GM12878 (cell line): ENCODE results near the gene NAA35. TPM values are rescaled to one million over a fixed set of nuclear protein-coding genes. Genes with fewer than 3 reads are reported as not detected.

Experiments
- ATAC-seq: fragments of 200-7000 bp; cut with Tn5 transposase; 3 replicates; pipeline ENCODE4 v1.9.1; 2020; ENCODE audit warnings: mild to moderate bottlenecking, moderate library complexity
- BruUV-seq: library from RNA; stranded (reverse); fragments of 400-500 nt; replicated peaks from 2 replicates; lab custom pipeline; 2021; lab: Mats Ljungman, UMichigan
- CTCF ChIA-PET: fragments of 300-600 bp; sonication (Branson Sonifier 250); formaldehyde crosslinking; extraction: SDS; loops from one replicate; lab custom pipeline; 2021; ENCODE audit warnings: inconsistent platforms; lab: Yijun Ruan, JAX
- POLR2A ChIA-PET: fragments of 350-600 bp; formaldehyde crosslinking; extraction: SDS; loops from one replicate; lab custom pipeline; 2021; ENCODE audit warnings: inconsistent platforms; lab: Charles Lee
- RAD21 ChIA-PET: fragments of 300-600 bp; sonication (Branson Sonifier 250); formaldehyde crosslinking; loops from one replicate; lab custom pipeline; 2023; ENCODE audit warnings: antibody characterized with exemption; ENCODE audit not compliant: unreplicated experiment; lab: Charles Lee
- SMC1A ChIA-PET: fragments of 300-600 bp; sonication (Branson Sonifier 250); formaldehyde crosslinking; loops from one replicate; lab custom pipeline; 2023; ENCODE audit not compliant: unreplicated experiment, uncharacterized antibody; lab: Charles Lee
- DNase-seq: peaks from one replicate; pipeline ENCODE4 v3.0.0-alpha.2; 2011; ENCODE audit warnings: low read depth, low spot score
- FAIRE-seq: peaks from 3 replicates; lab custom pipeline; 2011; peaks lifted over from hg19 to GRCh38; lab: Jason Lieb, UNC
- H2AFZ ChIP-seq: 2 replicates; pipeline ENCODE4 v1.6.0; 2011; ENCODE audit warnings: low read depth, low read length, control low read depth; ENCODE audit not compliant: control insufficient read depth
- H3K27ac ChIP-seq: 2 replicates; pipeline ENCODE4 v1.5.1; 2011; ENCODE audit warnings: control low read depth; ENCODE audit not compliant: control insufficient read depth, insufficient read depth
- H3K27me3 ChIP-seq, 2 experiments: replicated peaks in 1 of 2; 2 replicates each; pipeline versions ENCODE4 v1.6.0 to v1.6.1; 2011; ENCODE audit warnings: low read length in 1 of 2; ENCODE audit not compliant: control insufficient read depth in 2 of 2, insufficient read depth in 2 of 2
- H3K36me3 ChIP-seq, 2 experiments: 2 replicates each; pipeline ENCODE4 v1.5.1; 2011; ENCODE audit warnings: low read length in 1 of 2; ENCODE audit not compliant: control insufficient read depth in 2 of 2, insufficient read depth in 2 of 2
- H3K4me1 ChIP-seq: 2 replicates; pipeline ENCODE4 v1.6.1; 2011; ENCODE audit warnings: mild to moderate bottlenecking, low read length, moderate library complexity, mixed read lengths; ENCODE audit not compliant: control insufficient read depth, insufficient read depth
- H3K4me2 ChIP-seq: 2 replicates; pipeline ENCODE4 v1.6.0; 2011; ENCODE audit warnings: control low read depth; ENCODE audit not compliant: control insufficient read depth, insufficient read depth
- H3K4me3 ChIP-seq: fragments of 200-600 bp; sonication (generic); 2 replicates; pipeline ENCODE4 v1.5.1; 2016
- H3K79me2 ChIP-seq: 2 replicates; pipeline ENCODE4 v1.6.0; 2011; ENCODE audit warnings: low read length; ENCODE audit not compliant: control insufficient read depth, insufficient read depth
- H3K9ac ChIP-seq: 2 replicates; pipeline ENCODE4 v1.8.0; 2011; ENCODE audit warnings: low read length, control low read depth, mixed read lengths; ENCODE audit not compliant: control insufficient read depth, insufficient read depth
- H3K9me3 ChIP-seq: replicated peaks from 3 replicates; pipeline ENCODE4 v1.5.1; 2011; ENCODE audit warnings: mild to moderate bottlenecking, low read length; ENCODE audit not compliant: control insufficient read depth, insufficient read depth
- H4K20me1 ChIP-seq: 2 replicates; pipeline ENCODE4 v1.6.0; 2011; ENCODE audit not compliant: control insufficient read depth, insufficient read depth
- BMI1 ChIP-seq: fragments of 450-650 bp; IDR thresholded peaks from 2 replicates; pipeline ENCODE4 v1.6.1; 2016; ENCODE audit warnings: mild to moderate bottlenecking, moderate library complexity, borderline replicate concordance
- HCFC1 ChIP-seq: fragments of 150-350 bp; IDR thresholded peaks from 2 replicates; pipeline ENCODE4 v1.6.1; 2014; ENCODE audit warnings: low read length
- HDGF ChIP-seq: fragments of 450-650 bp; IDR thresholded peaks from 2 replicates; pipeline ENCODE4 v1.6.1; 2016; ENCODE audit warnings: antibody characterized with exemption
- LARP7 ChIP-seq: fragments of 450-650 bp; IDR thresholded peaks from 2 replicates; pipeline ENCODE4 v1.6.1; 2017; ENCODE audit warnings: mild to moderate bottlenecking
- MYB ChIP-seq: fragments of 150-350 bp; IDR thresholded peaks from 2 replicates; pipeline ENCODE4 v1.6.1; 2014; ENCODE audit warnings: mild to moderate bottlenecking, low read depth, low read length, borderline replicate concordance
- NRF1 ChIP-seq: conservative IDR thresholded peaks from 2 replicates; pipeline ENCODE4 v1.6.1; 2011; ENCODE audit warnings: mild to moderate bottlenecking, low read depth, low read length, improper control_type of control experiment
- PAX5 ChIP-seq: IDR thresholded peaks from 2 replicates; pipeline ENCODE4 v1.6.1; 2011; ENCODE audit warnings: low read depth, low read length, borderline replicate concordance
- RAD51 ChIP-seq: fragments of 450-650 bp; IDR thresholded peaks from 2 replicates; pipeline ENCODE4 v1.6.1; 2016; ENCODE audit warnings: moderate library complexity, mild to moderate bottlenecking, inconsistent platforms
- TCF12 ChIP-seq: IDR thresholded peaks from 2 replicates; pipeline ENCODE4 v1.6.1; 2011; ENCODE audit warnings: low read depth, mild to moderate bottlenecking, low read length
- ZNF384 ChIP-seq: IDR thresholded peaks from 2 replicates; pipeline ENCODE4 v1.6.1; 2012; ENCODE audit warnings: low read depth, mild to moderate bottlenecking, low read length, improper control_type of control experiment, borderline replicate concordance
- ZNF622 ChIP-seq: fragments of 450-650 bp; IDR thresholded peaks from 2 replicates; pipeline ENCODE4 v1.6.1; 2017; ENCODE audit warnings: mild to moderate bottlenecking, inconsistent platforms
- WGBS: methylation state at CpG from one replicate; pipeline ENCODE4 v1.1.6; 2016; ENCODE audit warnings: low lambda C conversion rate; ENCODE audit not compliant: insufficient replicate concordance, insufficient coverage; ENCODE audit errors: missing lambda C conversion rate; 5-methylcytosine and 5-hydroxymethylcytosine counted together
- in situ Hi-C: fragments of 300-500 bp; cut with MboI; formaldehyde crosslinking; loops from 9 replicates; pipeline ENCODE4 v1.14.3; 2018; ENCODE audit warnings: mixed read lengths
- intact Hi-C: fragments of 100-400 bp; cut with micrococcal nuclease; formaldehyde crosslinking; loops from one replicate; pipeline ENCODE4 v1.14.2; 2022; ENCODE audit not compliant: unreplicated experiment
- polyA plus RNA-seq, 11 experiments: library from polyadenylated mRNA; depleted of rRNA in 4 of 11; unstranded in 6 of 11; stranded (reverse) in 5 of 11; fragments of >200 nt; fragmentation: Nextera tagmentation in 4 of 11; fragmentation: Illumina TruSeq in 1 of 11; extraction: Ambion mirVana in 4 of 11; extraction: Trizol in 1 of 11; gene quantifications; 1 replicate in 1 of 11; 2 replicates in 10 of 11; pipeline versions ENCODE4 v1.2.1 to v1.2.3, GENCODE V29; 2011 to 2016; ENCODE audit warnings: inconsistent platforms in 2 of 11, missing spikeins in 2 of 11, low read depth in 1 of 11
- total RNA-seq, 4 experiments: library from RNA; depleted of rRNA in 3 of 4; stranded (reverse); fragments of >200 nt in 3 of 4; fragmentation: Illumina TruSeq in 1 of 4; extraction: Trizol in 1 of 4; gene quantifications; 2 replicates each; pipeline versions ENCODE4 v1.2.1 to v1.2.3, GENCODE V29; 2013 to 2021
- TF ChIP-seq, protein P1 (sequence below): IDR thresholded peaks from 2 replicates; pipeline ENCODE4 v1.6.1; 2011; ENCODE audit warnings: low read depth, mild to moderate bottlenecking, low read length, moderate library complexity, borderline replicate concordance; ENCODE audit errors: extremely low read depth

NAA35 gene
- total and polyA plus RNA-seq, 10 of the 15 experiments (the other 5 are each of a cell fraction or from before 2014, with no cell fraction given): 15.5 to 38.0 (median 26.9) TPM

DNA sequence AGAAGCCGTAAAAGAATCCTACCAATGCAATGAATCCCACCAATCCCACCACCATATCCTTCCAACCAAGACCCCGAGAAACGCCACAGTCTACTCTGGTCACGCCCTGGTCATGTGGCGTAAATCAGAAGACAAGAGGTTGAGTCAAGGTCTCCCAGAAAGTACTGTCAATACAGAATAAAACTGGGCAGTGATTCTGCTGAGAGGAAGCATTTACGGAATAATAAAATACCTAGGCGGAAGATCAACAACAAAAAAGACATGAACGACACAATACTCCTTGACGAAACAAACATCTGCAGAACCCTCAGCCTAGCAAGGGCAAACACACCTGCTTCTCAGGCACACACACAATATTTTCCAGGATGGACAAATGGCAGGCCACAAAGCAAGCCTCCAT is 95.6 kb downstream of the NAA35 start (continued):
- no peak for TF ChIP-seq BMI1

DNA sequence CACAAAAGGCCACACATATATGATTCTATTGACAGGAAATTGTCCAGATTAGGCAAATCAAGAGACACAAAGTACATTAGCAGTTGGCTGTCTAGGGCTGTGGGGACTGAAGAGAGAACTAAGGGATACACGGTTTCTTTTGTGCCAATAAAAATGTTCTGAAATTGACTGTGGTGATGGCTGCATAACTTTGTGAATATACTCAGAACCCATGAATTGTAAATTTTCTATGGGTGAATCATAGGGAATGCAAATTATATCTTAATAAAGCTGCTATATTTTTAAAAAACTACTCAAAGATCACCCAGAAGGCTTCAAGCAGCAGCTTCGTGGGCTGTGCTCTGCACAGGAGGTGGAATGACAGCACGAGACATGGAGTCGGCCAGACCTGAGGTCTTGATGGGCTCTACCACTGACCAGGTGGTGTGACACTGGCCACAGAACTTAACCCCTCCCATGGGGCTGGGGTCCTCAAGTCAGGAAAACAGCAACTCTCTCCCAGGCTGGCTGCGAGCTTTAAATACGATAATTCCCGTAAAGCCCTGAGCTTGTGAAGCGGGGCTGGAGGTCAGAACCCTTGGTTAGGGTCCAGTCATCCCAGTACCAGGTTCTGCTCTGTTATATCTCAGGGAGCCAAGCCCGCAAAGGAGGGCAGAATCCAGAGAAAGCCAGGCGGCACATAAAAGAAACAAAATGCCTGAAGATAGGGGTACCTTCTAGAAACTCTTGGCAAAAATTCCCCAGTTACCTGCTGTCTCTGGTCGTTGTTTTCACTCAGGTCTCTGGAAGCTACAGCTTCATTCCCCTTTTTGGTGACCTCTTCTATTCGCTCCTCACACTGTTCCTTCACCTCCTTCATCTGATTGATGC is 99.3 kb downstream of the NAA35 start:
- FAIRE-seq: no peak
- in situ Hi-C loops: no loop called here
- ChIA-PET RAD21 (no interaction called here), CTCF (no interaction called here), SMC1A (no interaction called here), POLR2A (no interaction called here)
- Histone ChIP-seq H3K9me3 (no peaks in the 10 kb centered on the region), H3K4me2 (no peak overlapping the region), H3K36me3 (no peaks in the 10 kb centered on the region; a peak in 1 of 4 replicates), H3K79me2 (no peaks in the 10 kb centered on the region), H3K27me3 (no peaks in the 10 kb centered on the region), H2AFZ (no peak overlapping the region), H3K9ac (no peak overlapping the region), H3K4me3 (no peak overlapping the region), H4K20me1 (no peaks in the 10 kb centered on the region), H3K27ac (no peak overlapping the region), H3K4me1 (no peaks in the 10 kb centered on the region)
- 74% methylated on average over 12 of the region's 12 CpGs for WGBS
- ATAC-seq: no peak
- DNase-seq: no peak
- intact Hi-C loops: loop anchor here (10.0 kb wide), 1 partner anchor 205 kb away; no protein-coding TSS in a partner anchor
- TF ChIP-seq TCF12 (no peak), MYB (no peak)
- no TSS peak for BruUV-seq

DNA sequence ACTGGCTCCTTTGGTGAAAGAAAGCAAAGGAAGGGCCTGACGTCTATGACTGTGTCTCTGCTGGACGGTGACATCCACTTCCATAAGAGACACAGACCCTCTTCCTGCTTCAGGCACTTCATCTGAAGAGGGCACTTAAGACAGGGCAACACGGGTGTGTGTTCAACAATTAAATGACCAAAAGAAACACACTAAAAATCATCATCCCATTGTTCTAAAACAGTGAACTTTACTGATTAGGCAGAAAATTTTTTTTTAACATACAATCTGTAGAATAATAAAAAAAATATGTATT is 99.9 kb downstream of the NAA35 start:
- Histone ChIP-seq H3K36me3 (no peaks in the 10 kb centered on the region), H3K4me1 (no peaks in the 10 kb centered on the region), H3K27ac (no peak overlapping the region), H3K9me3 (no peaks in the 10 kb centered on the region), H2AFZ (no peak overlapping the region), H3K27me3 (no peaks in the 10 kb centered on the region), H3K4me3 (no peak overlapping the region), H3K9ac (no peak overlapping the region), H4K20me1 (no peaks in the 10 kb centered on the region), H3K4me2 (no peak overlapping the region), H3K79me2 (no peaks in the 10 kb centered on the region)
- FAIRE-seq: no peak
- no TSS peak for BruUV-seq
- no peak for DNase-seq
- RAD21 ChIA-PET: no interaction called here
- intact Hi-C loops: no loop called here
- WGBS: 46% methylated on average over 3 of the region's 3 CpGs
- POLR2A ChIA-PET: no interaction called here
- ATAC-seq: no peak
- SMC1A ChIA-PET: no interaction called here
- in situ Hi-C loops: no loop called here
- CTCF ChIA-PET: no interaction called here
- TF ChIP-seq, protein P1, sequence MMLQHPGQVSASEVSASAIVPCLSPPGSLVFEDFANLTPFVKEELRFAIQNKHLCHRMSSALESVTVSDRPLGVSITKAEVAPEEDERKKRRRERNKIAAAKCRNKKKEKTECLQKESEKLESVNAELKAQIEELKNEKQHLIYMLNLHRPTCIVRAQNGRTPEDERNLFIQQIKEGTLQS: no peak
- TF ChIP-seq PAX5: no peak
- no peak for TF ChIP-seq LARP7
- no peak for TF ChIP-seq HDGF
- no peak for TF ChIP-seq RAD51
- no peak for TF ChIP-seq ZNF622
- no peak for TF ChIP-seq HCFC1
- no peak for TF ChIP-seq ZNF384
- TF ChIP-seq NRF1: no peak
